ENCODE data around the gene HECA.

HECA gene

GRCh38 chr6:139146317-139146726 is 11.4 kb downstream of the HECA start:
- no peak for DNase-seq (ENCODE audit: low read depth)
- H3K4me3 ChIP-seq (ENCODE audit: low read length): no peak overlapping the region
- no peak for TF ChIP-seq CTCF (conservative IDR thresholded peaks at IDR 0.05; ENCODE audit: low read depth, low read length)

- no peak overlapping the region for H3K4me3 ChIP-seq (ENCODE audit: low read length)
- TF ChIP-seq CTCF (conservative IDR thresholded peaks at IDR 0.05; ENCODE audit: low read depth, low read length): no peak
- DNase-seq (ENCODE audit: low read depth): no peak
Measured at GRCh38 chr6:139147628-139148027, 12.7 kb downstream of the HECA start.

- no peak for TF ChIP-seq CTCF (conservative IDR thresholded peaks at IDR 0.05; ENCODE audit: low read depth, low read length)
- DNase-seq (ENCODE audit: low read depth): no peak
- no peak overlapping the region for H3K4me3 ChIP-seq (ENCODE audit: low read length)
Measured at GRCh38 chr6:139148557-139149235, 13.8 kb downstream of the HECA start.

GRCh38 chr6:139149383-139149782 is 14.5 kb downstream of the HECA start:
- no peak for DNase-seq (ENCODE audit: low read depth)
- no peak for TF ChIP-seq CTCF (conservative IDR thresholded peaks at IDR 0.05; ENCODE audit: low read depth, low read length)
- H3K4me3 ChIP-seq (ENCODE audit: low read length): no peak overlapping the region

- no peak for DNase-seq (ENCODE audit: low read depth)
- H3K4me3 ChIP-seq (ENCODE audit: low read length): no peak overlapping the region
- TF ChIP-seq CTCF (conservative IDR thresholded peaks at IDR 0.05; ENCODE audit: low read depth, low read length): no peak
Measured at GRCh38 chr6:139150920-139151319, 16.0 kb downstream of the HECA start.

- no peak for TF ChIP-seq CTCF (conservative IDR thresholded peaks at IDR 0.05; ENCODE audit: low read depth, low read length)
Measured at GRCh38 chr6:139151425-139152087, 16.7 kb downstream of the HECA start.

More at GRCh38 chr6:139151425-139152087, 16.7 kb downstream of the HECA start:
- no peak for DNase-seq (ENCODE audit: low read depth)
- no peak overlapping the region for H3K4me3 ChIP-seq (ENCODE audit: low read length)
